ENCODE measurements around the gene TRIP13.
A peak's percentile ranks its signal among the peaks of the same experiment; 100 is the strongest.
"Not testable (repeated sequence)": the region's sequence is repeated elsewhere in the genome, so short reads cannot be mapped to it uniquely, and the experiment has no call there.

TRIP13 gene

DNA sequence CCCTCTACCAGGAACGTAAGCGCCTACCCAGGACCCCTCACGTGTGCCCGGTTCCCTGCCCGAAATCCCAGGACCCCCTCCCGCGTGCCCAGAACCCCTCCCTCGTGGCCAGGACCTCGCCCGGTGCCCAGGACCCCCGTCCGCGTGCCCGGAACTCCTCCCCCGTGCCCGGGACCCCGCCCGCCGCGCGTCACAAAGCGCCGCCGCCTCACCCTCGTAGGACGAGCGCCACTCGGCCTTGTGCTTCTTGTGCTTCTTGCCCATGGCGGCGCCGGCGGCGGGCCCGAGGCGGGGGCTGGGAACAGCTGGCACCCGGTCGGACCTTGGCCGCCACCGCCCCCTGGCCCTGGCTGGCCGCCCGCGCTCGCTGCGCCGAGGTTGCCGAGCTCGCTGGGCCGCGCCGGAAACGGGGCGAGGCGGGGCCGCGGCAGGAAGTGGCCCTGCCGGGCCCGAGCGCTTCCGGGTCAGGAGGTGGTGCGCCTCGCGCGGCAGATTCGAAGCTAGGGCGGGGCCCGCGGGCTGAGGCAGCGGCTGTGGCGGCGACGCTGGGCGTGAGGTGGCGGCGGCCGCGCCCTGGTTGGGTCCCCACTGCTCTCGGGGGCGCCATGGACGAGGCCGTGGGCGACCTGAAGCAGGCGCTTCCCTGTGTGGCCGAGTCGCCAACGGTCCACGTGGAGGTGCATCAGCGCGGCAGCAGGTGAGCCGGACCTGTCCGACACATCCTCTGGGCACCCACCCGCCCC, at the start of gene TRIP13, which contains the start of gene BRD9:
TSS of gene TRIP13 (plus strand) at position 491 of the 743 bp plus-strand sequence. CDS start at position 606, 115 bp downstream.
TSS of gene BRD9 (minus strand) at position 408 of the 743 bp plus-strand sequence. CDS start at position 264, 144 bp downstream.
- peak; percentile 68 for DNase-seq (ENCODE audit: low read depth)

DNA sequence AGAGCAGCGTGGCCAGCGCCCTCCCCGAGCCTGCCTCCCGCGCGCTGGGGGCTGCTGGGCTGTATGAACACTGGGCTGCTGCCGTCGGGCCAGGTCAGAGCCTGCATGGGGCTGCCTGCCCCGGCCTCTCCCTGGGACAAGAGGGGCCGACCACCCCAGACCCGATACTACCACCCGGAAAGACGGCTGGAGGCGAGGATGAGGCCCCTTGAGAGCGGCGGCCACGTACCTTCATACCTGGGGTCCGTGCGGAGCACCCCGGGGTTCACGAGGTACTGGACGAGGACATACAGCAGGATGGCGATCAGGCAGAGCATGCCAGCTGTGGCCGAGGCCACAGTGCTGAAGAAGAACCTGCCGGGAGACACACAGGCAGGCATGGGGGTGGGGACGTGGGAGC, 49.3 kb upstream of the TRIP13 start:
- DNase-seq (ENCODE audit: low read depth) = not testable (repeated sequence)

GRCh38 chr5:843926-844325, 48.8 kb upstream of the TRIP13 start:
- not testable (repeated sequence) for DNase-seq (ENCODE audit: low read depth)

GRCh38 chr5:844426-844825, 48.3 kb upstream of the TRIP13 start:
- DNase-seq (ENCODE audit: low read depth) = not testable (repeated sequence)

DNA sequence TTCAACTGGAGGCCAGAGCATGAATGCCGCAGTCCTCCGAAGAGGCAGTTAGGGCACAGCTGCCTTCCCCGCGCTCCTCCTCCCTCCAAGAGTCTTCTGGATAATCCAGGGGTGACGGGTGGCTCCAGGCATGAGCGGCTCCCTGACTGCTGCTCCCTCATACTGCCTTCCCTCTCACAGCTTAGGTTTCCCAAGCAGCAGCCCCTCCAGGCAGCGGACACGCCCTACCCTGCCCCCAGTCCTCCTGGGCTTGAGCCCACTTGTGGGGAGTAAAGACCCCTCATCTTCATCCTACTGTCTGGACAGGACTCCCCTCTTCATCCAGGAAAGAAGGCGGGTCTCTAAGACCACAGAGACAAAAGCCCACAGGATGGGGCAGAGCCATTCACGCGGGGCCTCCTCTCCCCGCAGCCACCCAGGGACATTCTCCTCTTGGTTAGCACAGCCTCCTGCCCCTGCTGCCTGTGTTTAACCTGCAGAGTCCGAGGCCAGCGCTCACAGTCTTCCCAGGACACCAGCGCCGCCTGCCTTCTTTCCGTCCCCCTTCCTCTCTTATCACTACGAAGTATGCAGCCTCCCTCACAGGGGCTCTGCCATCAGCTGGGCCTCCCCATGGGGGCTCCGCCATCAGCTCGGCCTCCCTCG, 47.5 kb upstream of the TRIP13 start:
- not testable (repeated sequence) for DNase-seq (ENCODE audit: low read depth)

GRCh38 chr5:845676-846601, 46.7 kb upstream of the TRIP13 start:
- DNase-seq (ENCODE audit: low read depth) = not testable (repeated sequence)

GRCh38 chr5:846602-847091, 46.0 kb upstream of the TRIP13 start:
- not testable (repeated sequence) for DNase-seq (ENCODE audit: low read depth)

DNA sequence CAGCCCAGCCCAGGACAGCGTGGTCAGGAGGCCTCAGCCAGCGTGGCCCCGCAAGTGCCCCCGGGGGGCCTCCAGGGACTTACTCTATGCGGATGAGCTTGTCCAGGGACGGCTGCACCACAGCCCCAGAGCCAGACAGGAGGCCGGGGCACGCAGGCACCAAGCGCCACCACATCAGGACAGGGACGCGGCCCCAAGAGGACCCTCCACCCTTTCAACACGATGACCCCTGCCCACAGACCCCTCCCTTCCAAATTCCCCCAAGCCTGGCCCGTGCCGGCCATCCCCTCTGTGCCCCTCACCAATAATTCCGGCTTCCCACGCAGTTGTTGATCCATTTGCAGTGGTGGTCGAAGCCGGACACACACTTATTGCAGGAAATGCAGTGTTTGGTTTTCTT, 45.5 kb upstream of the TRIP13 start:
- DNase-seq (ENCODE audit: low read depth) = not testable (repeated sequence)

GRCh38 chr5:847736-848135, 44.9 kb upstream of the TRIP13 start:
- not testable (repeated sequence) for DNase-seq (ENCODE audit: low read depth)

DNA sequence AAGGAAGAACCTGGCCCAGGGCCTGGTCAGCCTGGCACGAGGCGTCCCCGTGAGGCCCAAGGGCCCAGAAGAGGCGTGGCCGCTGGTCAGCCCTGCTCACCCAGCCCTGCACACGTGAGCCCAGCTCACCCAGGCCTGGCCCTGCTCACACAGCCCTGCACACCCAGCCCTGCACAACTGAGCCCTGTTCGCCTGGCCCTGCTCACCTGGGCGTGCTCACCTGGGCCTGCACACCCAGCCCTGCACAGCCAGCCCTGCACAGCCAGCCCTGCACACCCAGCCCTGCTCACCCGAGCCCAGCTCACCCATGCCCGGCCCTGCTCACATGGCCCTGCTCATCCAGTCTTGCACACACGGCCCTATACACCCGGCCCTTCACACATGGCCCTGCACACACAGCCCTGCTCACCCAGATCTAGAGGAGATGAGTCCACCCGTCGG, 44.0 kb upstream of the TRIP13 start:
- no peak for DNase-seq (ENCODE audit: low read depth)

- DNase-seq (ENCODE audit: low read depth) = no peak
Measured at GRCh38 chr5:849651-850301, 42.9 kb upstream of the TRIP13 start.

DNA sequence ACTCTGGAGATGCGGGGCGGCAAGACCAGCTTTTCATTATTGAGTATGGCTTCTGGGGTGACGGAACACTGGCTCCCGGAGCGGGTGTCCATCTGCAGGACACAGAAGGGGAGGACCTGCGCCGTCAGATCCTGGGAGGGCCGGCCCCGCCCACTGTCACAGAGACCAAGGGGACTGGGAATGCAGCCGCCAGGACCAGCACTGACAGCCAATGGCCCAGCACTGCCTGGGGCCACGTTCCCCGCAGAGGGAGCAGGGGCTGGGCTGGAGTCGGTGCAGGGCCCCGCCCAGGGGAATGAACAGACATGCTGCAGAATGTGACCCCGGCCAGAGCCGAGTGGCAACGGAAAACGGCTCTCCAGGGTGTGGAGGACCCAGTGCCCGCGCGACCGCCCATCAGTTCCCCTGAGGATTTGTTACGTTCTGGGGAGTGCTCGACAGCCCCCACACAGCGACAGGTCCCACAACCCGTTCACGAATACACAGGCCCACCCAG, 42.1 kb upstream of the TRIP13 start, which contains the start of gene ZDHHC11:
TSS of gene ZDHHC11 (minus strand) at position 476 of the 496 bp plus-strand sequence. CDS start at position 92, 384 bp downstream.
- DNase-seq (ENCODE audit: low read depth) = no peak

DNA sequence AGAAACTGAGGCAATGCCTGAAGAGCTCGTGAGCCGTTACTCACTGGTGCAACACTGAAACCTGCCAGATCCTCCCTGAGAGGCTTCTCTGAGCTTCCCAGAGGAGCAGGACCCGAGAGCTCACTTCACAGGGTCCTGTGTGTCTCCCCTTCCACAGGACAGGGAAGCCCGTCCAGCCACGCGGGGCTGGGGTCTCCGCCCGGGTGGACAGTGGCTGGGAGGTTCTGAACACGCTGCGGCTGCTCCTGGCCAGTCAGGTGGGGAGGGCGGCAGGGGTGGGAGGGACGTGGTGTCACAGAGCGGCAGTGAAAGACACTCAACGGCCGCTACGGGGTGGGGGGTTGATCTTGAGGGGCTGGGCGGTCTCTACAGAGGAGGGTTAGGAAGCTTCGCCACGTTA, 41.6 kb upstream of the TRIP13 start:
- DNase-seq (ENCODE audit: low read depth) = no peak

DNA sequence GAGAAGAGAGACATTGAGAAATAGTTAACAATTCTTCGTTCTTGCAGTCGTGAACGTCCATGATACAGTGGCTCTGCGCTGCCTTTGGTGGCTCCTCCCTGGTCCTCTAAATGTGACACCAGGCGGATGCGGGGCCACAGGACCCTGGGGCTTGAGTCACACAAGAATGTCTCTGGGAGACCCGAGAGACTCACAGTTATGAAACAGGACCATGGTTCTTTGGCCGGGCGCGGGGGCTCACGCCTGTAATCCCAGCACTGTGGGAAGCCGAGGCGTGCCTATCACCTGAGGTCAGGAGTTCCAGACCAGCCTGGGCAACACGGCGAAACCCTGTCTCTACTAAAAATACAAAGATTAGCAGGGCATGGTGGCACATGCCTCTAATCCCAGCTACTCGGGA, 41.1 kb upstream of the TRIP13 start:
- no peak for DNase-seq (ENCODE audit: low read depth)

GRCh38 chr5:852018-852417, 40.7 kb upstream of the TRIP13 start:
- no peak for DNase-seq (ENCODE audit: low read depth)

GRCh38 chr5:852431-853401, 40.0 kb upstream of the TRIP13 start:
- DNase-seq (ENCODE audit: low read depth) = no peak

DNA sequence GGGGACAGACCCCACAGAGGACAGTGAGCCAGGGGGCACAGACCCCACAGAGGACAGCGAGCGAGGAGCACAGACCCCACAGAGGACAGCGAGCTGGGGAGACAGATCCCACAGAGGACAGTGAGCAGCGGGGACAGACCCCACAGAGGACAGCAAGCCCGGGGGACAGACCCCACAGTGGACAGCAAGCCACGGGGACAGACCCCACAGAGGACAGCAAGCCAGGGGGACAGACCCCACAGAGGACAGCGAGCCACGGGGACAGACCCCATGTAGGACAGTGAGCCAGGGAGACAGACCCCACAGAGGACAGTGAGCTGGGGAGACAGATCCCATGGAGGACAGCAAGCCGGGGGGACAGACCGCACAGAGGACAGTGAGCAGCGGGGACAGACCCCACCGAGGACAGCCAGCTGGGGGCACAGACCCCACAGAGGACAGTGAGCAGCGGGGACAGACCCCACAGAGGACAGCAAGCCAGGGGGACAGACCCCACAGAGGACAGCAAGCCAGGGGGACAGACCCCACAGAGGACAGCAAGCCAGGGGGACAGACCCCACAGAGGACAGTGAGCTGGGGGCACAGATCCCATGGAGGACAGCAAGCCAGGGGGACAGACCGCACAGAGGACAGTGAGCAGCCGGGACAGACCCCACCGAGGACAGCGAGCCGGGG, 39.1 kb upstream of the TRIP13 start:
- not testable (repeated sequence) for DNase-seq (ENCODE audit: low read depth)

GRCh38 chr5:854217-854616, 38.5 kb upstream of the TRIP13 start:
- no peak for DNase-seq (ENCODE audit: low read depth)
